ENCODE data around the gene FADS6. TPM values are rescaled to one million over a fixed set of nuclear protein-coding genes. Genes with fewer than 3 reads are reported as not detected.

FADS6 gene
- total RNA-seq, 1 experiment from 2014 or later, result 1.2 TPM

GRCh38 chr17:74859459-74860228 lies 33.8 kb downstream of the FADS6 start, which contains the start of gene GRIN2C:
GRIN2C (minus strand) TSS chr17:74859885; CDS start chr17:74855092, 4,793 bp downstream.
- Histone ChIP-seq H2BK5ac (ENCODE audit: insufficient read length, low read length) (no peak within 1 kb of the TSS), H2BK15ac (ENCODE audit: low read depth, low read length) (no peak within 1 kb of the TSS), H2BK20ac (ENCODE audit: low read depth, low read length, poor library complexity, severe bottlenecking) (no peak within 1 kb of the TSS), H3T11ph (ENCODE audit: low read length) (no peak within 1 kb of the TSS), H3K14ac (ENCODE audit: insufficient read depth, low read length) (no peak within 1 kb of the TSS), H3K79me1 (ENCODE audit: insufficient read depth, low read depth, low read length, poor library complexity, severe bottlenecking) (no peaks in the 10 kb centered on the region), H4K5ac (ENCODE audit: insufficient read length, low read depth, low read length) (no peak within 1 kb of the TSS), H3K23ac (ENCODE audit: insufficient read length, low read depth, low read length) (no peak within 1 kb of the TSS), H3K4me1 (ENCODE audit: insufficient read depth, low read length) (0 out of 2 replicates have a peak, but pooled peaks cover 2% of the 10 kb centered on the region), H3K27ac (ENCODE audit: insufficient read length, low read depth, low read length) (no peak within 1 kb of the TSS), H2BK120ac (ENCODE audit: low read depth, low read length, poor library complexity, severe bottlenecking) (no peak within 1 kb of the TSS), H3K9me3 (ENCODE audit: control insufficient read depth, low read depth, low read length) (no peaks in the 10 kb centered on the region), H2BK12ac (ENCODE audit: insufficient read length, low read depth, low read length) (no peak within 1 kb of the TSS), H3K56ac (ENCODE audit: insufficient read length, low read depth, low read length) (no peak within 1 kb of the TSS), H3K27me3 (ENCODE audit: insufficient read depth, low read length) (peaks cover 48% of the 10 kb centered on the region), H3K23me2 (ENCODE audit: insufficient read length, low read depth, low read length, poor library complexity, severe bottlenecking) (peaks cover 13% of the 10 kb centered on the region), H3K4ac (ENCODE audit: low read depth, low read length) (no peak within 1 kb of the TSS), H3K9ac (ENCODE audit: extremely low read depth, insufficient read length, low read length) (no peak within 1 kb of the TSS), H3K79me2 (ENCODE audit: insufficient read depth, low read length) (no peaks in the 10 kb centered on the region), H2AK5ac (ENCODE audit: insufficient read length, low read length) (no peak within 1 kb of the TSS), H2AFZ (ENCODE audit: low read length) (no peak within 1 kb of the TSS), H3K18ac (ENCODE audit: insufficient read length, low read depth, low read length) (no peak within 1 kb of the TSS), H4K8ac (replicated peaks; ENCODE audit: insufficient read length, low read depth, low read length) (no peak within 1 kb of the TSS), H4K20me1 (ENCODE audit: control insufficient read depth, insufficient read depth, insufficient read length) (no peaks in the 10 kb centered on the region), H4K91ac (ENCODE audit: insufficient read length, low read depth, low read length) (no peak within 1 kb of the TSS), H3K4me2 (ENCODE audit: insufficient read depth, insufficient read length, low read length) (peak within 1 kb of the TSS; percentile 39)
- TF ChIP-seq CTCF (conservative IDR thresholded peaks at IDR 0.05), result peak; percentile 62
- WGBS (ENCODE audit: extremely low coverage, insufficient read length, low lambda C conversion rate), result no CpG with 5 or more reads among the region's 72 CpGs
- Mint-ChIP-seq H3K27me3 (ENCODE audit: low read depth) (peaks cover 74% of the 10 kb centered on the region), H3K36me3 (ENCODE audit: insufficient read depth in 1 of 3, low read depth in 3 of 3) (peaks cover 3 to 9% (median 8%) of the 10 kb centered on the region in 3 experiments; a peak in 4 of 7 replicates), H3K4me1 (peaks cover 11% of the 10 kb centered on the region in 2 experiments), H3K9me3 (no peaks in the 10 kb centered on the region), H3K27ac (no peak within 1 kb of the TSS), H3K4me3 (peak within 1 kb of the TSS; percentile 46 to 77)
- DNase-seq, result no peak
